ENCODE measurements around the gene LRFN5. TPM values are rescaled to one million over a fixed set of nuclear protein-coding genes. Genes with fewer than 3 reads are reported as not detected.
"Not testable (repeated sequence)": the region's sequence is repeated elsewhere in the genome, so short reads cannot be mapped to it uniquely, and the experiment has no call there.

Gene LRFN5
- total RNA-seq, 6 donors from 2014 or later: 0.30 to 3.1 (median 0.96) TPM

DNA sequence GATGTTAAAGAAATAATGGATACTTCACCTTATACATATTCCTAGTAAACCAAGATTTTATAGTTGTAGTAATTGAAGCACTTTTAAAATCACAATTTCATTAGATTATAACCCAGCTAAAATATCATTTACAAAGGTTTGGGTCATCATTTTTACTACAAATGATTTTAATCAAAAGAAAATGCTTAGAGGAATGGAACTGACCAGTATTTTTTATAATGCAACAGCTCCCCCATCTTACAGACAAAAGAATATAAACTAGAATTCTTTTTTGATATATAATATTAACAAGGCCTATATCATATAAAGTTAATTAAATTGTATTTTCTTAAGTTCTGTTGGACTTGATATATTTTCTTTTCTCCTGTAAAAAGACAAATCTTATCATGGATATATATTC lies 20.4 kb upstream of the LRFN5 start:
- no peaks in the 10 kb centered on the region for H3K4me1 ChIP-seq
- no peaks in the 10 kb centered on the region for H3K36me3 ChIP-seq
- H3K27ac ChIP-seq: no peak overlapping the region
- H3K9me3 ChIP-seq: no peaks in the 10 kb centered on the region
- ATAC-seq (ENCODE audit: low FRiP score in 2 of 2): no peak
- no peak overlapping the region for H3K4me3 ChIP-seq
- TF ChIP-seq, protein P1, sequence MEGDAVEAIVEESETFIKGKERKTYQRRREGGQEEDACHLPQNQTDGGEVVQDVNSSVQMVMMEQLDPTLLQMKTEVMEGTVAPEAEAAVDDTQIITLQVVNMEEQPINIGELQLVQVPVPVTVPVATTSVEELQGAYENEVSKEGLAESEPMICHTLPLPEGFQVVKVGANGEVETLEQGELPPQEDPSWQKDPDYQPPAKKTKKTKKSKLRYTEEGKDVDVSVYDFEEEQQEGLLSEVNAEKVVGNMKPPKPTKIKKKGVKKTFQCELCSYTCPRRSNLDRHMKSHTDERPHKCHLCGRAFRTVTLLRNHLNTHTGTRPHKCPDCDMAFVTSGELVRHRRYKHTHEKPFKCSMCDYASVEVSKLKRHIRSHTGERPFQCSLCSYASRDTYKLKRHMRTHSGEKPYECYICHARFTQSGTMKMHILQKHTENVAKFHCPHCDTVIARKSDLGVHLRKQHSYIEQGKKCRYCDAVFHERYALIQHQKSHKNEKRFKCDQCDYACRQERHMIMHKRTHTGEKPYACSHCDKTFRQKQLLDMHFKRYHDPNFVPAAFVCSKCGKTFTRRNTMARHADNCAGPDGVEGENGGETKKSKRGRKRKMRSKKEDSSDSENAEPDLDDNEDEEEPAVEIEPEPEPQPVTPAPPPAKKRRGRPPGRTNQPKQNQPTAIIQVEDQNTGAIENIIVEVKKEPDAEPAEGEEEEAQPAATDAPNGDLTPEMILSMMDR (IDR thresholded peaks at IDR 0.05): no peak
- TF ChIP-seq EP300 (IDR thresholded peaks at IDR 0.05): no peak
- TF ChIP-seq POLR2AphosphoS5 (IDR thresholded peaks at IDR 0.05): no peak
- no peak for TF ChIP-seq POLR2A (IDR thresholded peaks at IDR 0.05)
- no peak for DNase-seq
- no peaks in the 10 kb centered on the region for H3K27me3 ChIP-seq

DNA sequence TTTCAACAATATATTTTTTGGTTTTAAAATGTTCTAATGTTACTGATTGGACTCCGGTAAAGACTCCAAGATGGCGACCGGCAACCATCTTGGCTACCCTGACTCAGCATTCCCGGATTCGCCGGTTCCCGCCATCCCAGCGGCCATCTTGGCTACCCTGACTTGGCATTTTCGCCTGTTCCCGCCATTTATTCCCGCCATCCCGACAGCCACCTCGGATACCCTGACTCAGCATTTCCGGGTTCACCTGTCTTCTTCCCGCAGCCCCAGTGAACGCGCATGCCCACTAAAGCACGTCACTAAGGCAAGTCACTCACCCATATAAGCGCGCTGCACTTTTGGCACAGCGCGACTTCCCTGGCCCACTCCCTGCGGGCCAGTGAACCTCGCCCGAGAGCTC lies 9.0 kb upstream of the LRFN5 start:
- Histone ChIP-seq H3K36me3 (no peaks in the 10 kb centered on the region), H3K4me1 (no peaks in the 10 kb centered on the region), H3K4me3 (no peak overlapping the region), H3K27ac (no peak overlapping the region), H3K27me3 (no peaks in the 10 kb centered on the region), H3K9me3 (no peaks in the 10 kb centered on the region)
- ATAC-seq (ENCODE audit: low FRiP score in 2 of 2) (no peak), DNase-seq (peak in 1 of 2 donors; percentile 32)
- no peak for TF ChIP-seq POLR2A (IDR thresholded peaks at IDR 0.05)
- TF ChIP-seq, protein P1 (IDR thresholded peaks at IDR 0.05): no peak
- TF ChIP-seq POLR2AphosphoS5 (IDR thresholded peaks at IDR 0.05): no peak
- no peak for TF ChIP-seq EP300 (IDR thresholded peaks at IDR 0.05)
- 95 to 97% methylated on average over 24 to 25 of the region's 25 CpGs for WGBS, 2 donors

DNA sequence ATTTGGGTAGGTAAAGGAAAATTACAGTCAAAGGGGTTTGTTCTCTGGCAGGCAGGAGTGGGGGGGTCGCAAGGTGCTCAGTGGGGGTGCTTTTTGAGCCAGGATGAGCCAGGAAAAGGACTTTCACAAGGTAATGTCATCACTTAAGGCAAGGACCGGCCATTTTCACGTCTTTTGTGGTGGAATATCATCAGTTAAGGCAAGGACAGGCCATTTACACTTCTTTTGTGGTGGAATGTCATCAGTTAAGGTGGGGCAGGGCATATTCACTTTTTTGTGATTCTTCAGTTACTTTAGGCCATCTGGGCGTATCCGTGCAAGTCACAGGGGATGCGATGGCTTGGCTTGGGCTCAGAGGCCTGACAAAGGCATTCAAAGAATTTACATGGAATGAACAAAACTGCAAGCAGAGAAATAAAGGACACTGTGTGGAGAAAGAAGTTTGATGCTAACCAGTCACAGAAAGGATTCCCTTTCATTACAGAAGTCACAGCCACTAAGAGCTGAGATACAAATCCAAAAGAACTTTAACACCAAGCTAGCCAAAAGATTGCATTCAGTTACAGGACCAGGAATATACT lies 6.8 kb upstream of the LRFN5 start:
- not testable (repeated sequence) for DNase-seq; H3K4me1 ChIP-seq; H3K27ac ChIP-seq; H3K4me3 ChIP-seq; ATAC-seq (ENCODE audit: low FRiP score in 2 of 2); H3K36me3 ChIP-seq; H3K9me3 ChIP-seq; H3K27me3 ChIP-seq
- WGBS, 2 donors: 70 to 85% methylated on average over 6 of the region's 6 CpGs

DNA sequence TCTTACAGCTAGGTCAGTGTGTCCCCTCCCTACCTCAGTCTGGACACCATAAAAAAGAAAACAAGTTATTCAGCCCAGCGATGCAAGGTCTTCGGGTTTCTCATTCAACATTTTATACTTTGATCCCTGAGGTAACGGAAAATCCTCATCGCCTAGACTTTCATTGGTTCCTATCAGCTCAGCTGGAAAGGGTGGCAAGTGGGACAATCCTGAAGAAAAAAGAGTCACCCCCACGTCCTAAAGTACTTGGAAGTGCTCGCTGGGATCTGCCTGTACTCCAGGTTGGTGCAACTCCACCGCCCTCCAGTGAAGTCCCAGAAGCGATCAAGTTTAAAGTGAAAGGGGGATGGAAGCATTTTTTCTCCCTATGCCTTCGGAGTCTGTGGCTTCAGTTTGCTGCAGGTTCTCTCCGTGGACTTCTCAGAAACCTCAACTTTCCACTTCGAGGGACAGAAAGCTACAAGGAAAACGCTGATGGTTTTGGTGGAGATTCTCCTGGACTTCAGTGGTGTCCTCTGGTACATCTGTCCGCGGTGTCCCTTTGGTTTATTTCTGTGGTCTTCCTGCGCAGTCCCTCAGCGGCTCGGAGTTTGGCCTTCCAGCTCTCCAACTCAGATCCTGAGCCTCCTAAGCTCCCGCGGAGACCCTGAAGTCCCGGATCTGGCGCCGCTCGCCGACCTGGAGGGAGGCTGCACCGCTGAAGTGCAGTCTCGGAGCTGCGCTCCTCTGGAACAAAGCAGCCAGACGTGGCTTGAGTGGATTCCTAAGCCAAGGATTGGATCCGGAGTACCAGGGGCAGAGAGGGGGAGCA lies 1.8 kb upstream of the LRFN5 start:
- Histone ChIP-seq H3K27ac (peak overlapping the region in 3 of 4 donors; percentile 37 to 77 (median 69)), H3K27me3 (peaks cover 0 to 28% (median 3%) of the 10 kb centered on the region in 4 donors), H3K9me3 (no peaks in the 10 kb centered on the region), H3K36me3 (no peaks in the 10 kb centered on the region), H3K4me1 (peaks cover 13 to 38% (median 29%) of the 10 kb centered on the region in 4 donors), H3K4me3 (peak overlapping the region in 3 of 4 donors; percentile 45 to 67 (median 56))
- WGBS, 2 donors: 3 to 4% methylated on average over 14 to 29 of the region's 29 CpGs
- ATAC-seq (ENCODE audit: low FRiP score in 2 of 2): peak; percentile 49 to 67
- peak in 1 of 2 donors; percentile 76 for DNase-seq
- TF ChIP-seq, protein P1 (IDR thresholded peaks at IDR 0.05): no peak
- TF ChIP-seq POLR2A (IDR thresholded peaks at IDR 0.05): no peak
- TF ChIP-seq POLR2AphosphoS5 (IDR thresholded peaks at IDR 0.05): no peak
- no peak for TF ChIP-seq EP300 (IDR thresholded peaks at IDR 0.05)

DNA sequence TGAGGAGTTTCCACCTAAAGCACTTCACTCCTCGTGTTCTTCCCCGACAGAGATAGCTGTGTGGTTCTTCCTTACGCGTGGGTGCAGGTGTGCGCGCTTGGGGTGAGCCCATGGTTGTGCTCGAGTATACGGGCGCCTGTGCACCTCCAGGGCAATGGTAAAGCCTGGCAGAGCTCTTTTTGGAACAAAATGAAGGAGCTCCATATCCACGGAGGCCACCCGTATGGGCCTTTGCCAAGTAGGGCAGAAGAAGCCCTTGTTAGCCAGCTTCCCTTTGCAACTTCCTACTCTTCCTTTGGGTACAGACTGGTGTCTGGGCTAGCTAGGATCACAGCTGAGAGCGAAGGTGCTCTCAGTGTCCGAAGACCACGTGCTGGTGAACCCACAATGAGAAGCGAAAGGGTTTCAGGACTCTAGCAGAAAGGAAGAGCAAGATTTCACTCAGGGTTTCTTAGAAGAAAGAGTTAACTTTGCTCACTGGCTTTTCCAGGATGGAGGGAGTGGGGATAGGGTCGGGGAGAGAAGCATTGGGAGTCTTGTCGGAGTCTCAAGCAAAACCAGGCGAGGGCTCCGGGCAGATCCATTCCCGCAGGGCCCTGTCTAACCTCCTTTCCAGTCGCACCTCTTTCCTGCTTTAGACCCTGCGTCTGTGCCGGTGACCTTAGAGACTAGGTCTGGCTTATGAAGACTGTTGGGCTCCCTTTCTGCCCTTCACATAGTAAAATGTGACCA lies 960 bp upstream of the LRFN5 start:
- Histone ChIP-seq H3K4me1 (peaks cover 13 to 38% (median 30%) of the 10 kb centered on the region in 4 donors), H3K27me3 (peaks cover 0 to 29% (median 4%) of the 10 kb centered on the region in 4 donors), H3K36me3 (no peaks in the 10 kb centered on the region), H3K27ac (peak overlapping the region in 3 of 4 donors; percentile 55 to 77 (median 69)), H3K9me3 (no peaks in the 10 kb centered on the region), H3K4me3 (peak overlapping the region in 3 of 4 donors; percentile 45 to 67 (median 56))
- ATAC-seq (ENCODE audit: low FRiP score in 2 of 2) (peak; percentile 11 to 56), DNase-seq (no peak)
- 3 to 7% methylated on average over 16 to 23 of the region's 23 CpGs for WGBS, 2 donors
- TF ChIP-seq, protein P1 (IDR thresholded peaks at IDR 0.05): no peak
- TF ChIP-seq POLR2AphosphoS5 (IDR thresholded peaks at IDR 0.05) (no peak), EP300 (IDR thresholded peaks at IDR 0.05) (no peak), POLR2A (IDR thresholded peaks at IDR 0.05) (no peak)

Data from upper lobe of left lung (tissue), 6 donors.